ENCODE measurements around the gene CDH23.

The CDH23 gene

GRCh38 chr10:71788954-71789353, 392.2 kb downstream of the CDH23 start:
- DNase-seq = no peak

GRCh38 chr10:71789871-71790270, 393.2 kb downstream of the CDH23 start:
- DNase-seq = no peak

GRCh38 chr10:71790749-71791440, 394.2 kb downstream of the CDH23 start:
- no peak for DNase-seq

GRCh38 chr10:71795248-71795647, 398.5 kb downstream of the CDH23 start:
- peak; percentile 27 to 70 for DNase-seq

GRCh38 chr10:71796749-71797405, 400.2 kb downstream of the CDH23 start:
- DNase-seq = no peak

- DNase-seq = peak; percentile 95
Measured at GRCh38 chr10:71797533-71798307, 401.0 kb downstream of the CDH23 start.

GRCh38 chr10:71798308-71798624, 401.5 kb downstream of the CDH23 start:
- no peak for DNase-seq

- no peak for DNase-seq
Measured at GRCh38 chr10:71799112-71799511, 402.4 kb downstream of the CDH23 start.

GRCh38 chr10:71799608-71800453, 403.1 kb downstream of the CDH23 start:
- DNase-seq = no peak

GRCh38 chr10:71801361-71801760, 404.6 kb downstream of the CDH23 start:
- peak; percentile 26 to 62 for DNase-seq

GRCh38 chr10:71802235-71802634, 405.5 kb downstream of the CDH23 start:
- DNase-seq = no peak

- DNase-seq = no peak
Measured at GRCh38 chr10:71802715-71803488, 406.2 kb downstream of the CDH23 start.

GRCh38 chr10:71804077-71804476, 407.4 kb downstream of the CDH23 start:
- DNase-seq = peak; percentile 98 to 99

- DNase-seq = no peak
Measured at GRCh38 chr10:71805776-71806703, 409.3 kb downstream of the CDH23 start.

- no peak for DNase-seq
Measured at GRCh38 chr10:71806704-71807556, 410.2 kb downstream of the CDH23 start.

- no peak for DNase-seq
Measured at GRCh38 chr10:71807557-71808510, 411.1 kb downstream of the CDH23 start.

- no peak for DNase-seq
Measured at GRCh38 chr10:71809628-71810027, 412.9 kb downstream of the CDH23 start.

GRCh38 chr10:71810048-71810750, 413.5 kb downstream of the CDH23 start:
- DNase-seq = no peak
